ENCODE measurements around the gene ZBED4. TPM values are rescaled to one million over a fixed set of nuclear protein-coding genes. Genes with fewer than 3 reads are reported as not detected.

ZBED4 gene
- total and polyA plus RNA-seq, 2 experiments from 2014 or later, result 11.1 to 18.4 TPM

DNA sequence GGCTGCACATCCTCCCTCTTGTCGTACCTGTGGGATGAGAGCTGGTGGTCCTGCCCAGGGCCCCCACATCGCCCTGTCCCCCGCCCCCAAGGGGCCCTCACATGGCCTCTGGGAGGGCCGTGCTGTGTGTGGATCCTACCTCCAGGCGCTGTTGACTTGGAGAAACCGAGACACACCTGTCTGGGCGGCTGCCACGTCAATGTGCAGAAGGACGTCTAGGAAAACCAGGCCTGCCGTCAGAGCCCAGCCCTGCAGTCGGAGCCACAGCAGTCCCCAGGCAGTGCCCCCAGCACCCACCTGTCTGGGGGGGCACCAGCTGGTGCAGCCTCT lies 50.4 kb downstream of the ZBED4 start:
- peaks cover 4% of the 10 kb centered on the region for H3K36me3 ChIP-seq
- no peaks in the 10 kb centered on the region for H3K4me1 ChIP-seq (ENCODE audit: low read depth)
- no peaks in the 10 kb centered on the region for H3K9me3 ChIP-seq (ENCODE audit: low read depth)
- no peak overlapping the region for H3K27ac ChIP-seq
- no peaks in the 10 kb centered on the region for H3K27me3 ChIP-seq
- no peak for DNase-seq (ENCODE audit: low read depth in 1 of 2, low spot score in 1 of 2)
- TF ChIP-seq, protein P1, sequence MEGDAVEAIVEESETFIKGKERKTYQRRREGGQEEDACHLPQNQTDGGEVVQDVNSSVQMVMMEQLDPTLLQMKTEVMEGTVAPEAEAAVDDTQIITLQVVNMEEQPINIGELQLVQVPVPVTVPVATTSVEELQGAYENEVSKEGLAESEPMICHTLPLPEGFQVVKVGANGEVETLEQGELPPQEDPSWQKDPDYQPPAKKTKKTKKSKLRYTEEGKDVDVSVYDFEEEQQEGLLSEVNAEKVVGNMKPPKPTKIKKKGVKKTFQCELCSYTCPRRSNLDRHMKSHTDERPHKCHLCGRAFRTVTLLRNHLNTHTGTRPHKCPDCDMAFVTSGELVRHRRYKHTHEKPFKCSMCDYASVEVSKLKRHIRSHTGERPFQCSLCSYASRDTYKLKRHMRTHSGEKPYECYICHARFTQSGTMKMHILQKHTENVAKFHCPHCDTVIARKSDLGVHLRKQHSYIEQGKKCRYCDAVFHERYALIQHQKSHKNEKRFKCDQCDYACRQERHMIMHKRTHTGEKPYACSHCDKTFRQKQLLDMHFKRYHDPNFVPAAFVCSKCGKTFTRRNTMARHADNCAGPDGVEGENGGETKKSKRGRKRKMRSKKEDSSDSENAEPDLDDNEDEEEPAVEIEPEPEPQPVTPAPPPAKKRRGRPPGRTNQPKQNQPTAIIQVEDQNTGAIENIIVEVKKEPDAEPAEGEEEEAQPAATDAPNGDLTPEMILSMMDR (IDR thresholded peaks at IDR 0.05; ENCODE audit: low read depth, low read length), result no peak
- H3K4me3 ChIP-seq, result no peak overlapping the region

DNA sequence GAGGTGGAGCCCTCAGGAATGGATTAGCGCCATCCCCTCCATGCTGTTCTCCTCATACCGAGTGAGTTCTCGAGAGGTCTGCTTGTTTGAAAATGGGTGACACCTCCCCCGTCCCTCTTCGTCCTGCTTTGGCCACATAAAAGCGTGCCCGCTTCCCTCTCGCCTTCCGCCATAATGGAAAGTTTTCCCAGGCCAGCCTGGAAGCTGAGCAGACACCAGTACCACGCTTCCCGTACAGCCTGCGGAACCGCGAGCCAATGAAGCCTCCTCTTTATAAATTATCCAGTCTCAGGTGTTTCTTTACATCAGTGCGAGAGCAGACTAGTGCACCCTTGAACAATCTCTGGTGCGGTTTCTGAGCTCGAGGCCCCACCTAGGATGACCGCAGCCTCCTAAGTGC lies 51.8 kb downstream of the ZBED4 start:
- H3K4me1 ChIP-seq (ENCODE audit: low read depth), result no peaks in the 10 kb centered on the region

DNA sequence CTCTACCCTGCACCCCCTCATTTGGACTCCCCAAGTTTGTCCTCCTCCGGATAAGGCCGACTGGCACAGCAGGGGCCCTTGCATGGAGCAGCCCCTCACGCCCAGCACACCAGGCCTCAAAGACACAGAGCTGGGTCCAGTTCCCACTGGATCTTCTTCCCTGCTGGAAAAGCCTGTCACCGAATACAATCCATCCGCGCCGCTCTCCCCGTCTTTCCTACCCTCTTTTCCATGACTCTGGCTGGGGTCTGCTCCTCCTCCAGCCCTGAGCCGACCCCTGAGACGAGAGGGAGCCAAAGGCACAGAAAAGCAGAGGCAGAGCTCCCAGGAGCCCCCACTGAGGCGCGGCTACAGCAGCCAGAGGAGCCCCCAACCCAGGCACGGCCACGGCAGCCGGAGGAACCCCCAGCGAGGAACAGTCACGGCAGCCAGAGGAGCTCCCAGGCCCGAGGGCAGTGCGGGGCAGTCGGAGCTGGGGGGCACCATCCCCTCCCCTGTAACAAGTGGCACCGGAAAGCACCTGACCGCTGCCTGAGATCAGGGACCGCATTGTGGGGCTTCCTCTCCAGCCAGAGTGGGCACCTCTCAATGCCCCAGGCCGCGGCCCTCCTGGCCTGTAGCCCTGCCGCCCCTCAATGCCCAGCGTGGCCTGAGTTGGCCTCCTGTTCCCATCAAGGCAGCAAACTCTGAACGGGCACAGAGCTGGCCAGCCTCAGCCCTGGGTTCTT lies 52.6 kb downstream of the ZBED4 start:
- Histone ChIP-seq H3K27me3 (no peaks in the 10 kb centered on the region), H3K4me3 (no peak overlapping the region), H3K36me3 (peaks cover 4% of the 10 kb centered on the region), H3K4me1 (ENCODE audit: low read depth) (no peaks in the 10 kb centered on the region), H3K27ac (no peak overlapping the region), H3K9me3 (ENCODE audit: low read depth) (no peaks in the 10 kb centered on the region)
- TF ChIP-seq, protein P1 (IDR thresholded peaks at IDR 0.05; ENCODE audit: low read depth, low read length), result no peak
- no peak for DNase-seq (ENCODE audit: low read depth in 1 of 2, low spot score in 1 of 2)

More for the DNA sequence above, 51.8 kb downstream of the ZBED4 start:
- Histone ChIP-seq H3K4me3 (no peak overlapping the region), H3K36me3 (peaks cover 4% of the 10 kb centered on the region), H3K27ac (no peak overlapping the region), H3K27me3 (no peaks in the 10 kb centered on the region), H3K9me3 (ENCODE audit: low read depth) (no peaks in the 10 kb centered on the region)
- TF ChIP-seq, protein P1 (IDR thresholded peaks at IDR 0.05; ENCODE audit: low read depth, low read length), result no peak
- DNase-seq (ENCODE audit: low read depth in 1 of 2, low spot score in 1 of 2), result no peak

DNA sequence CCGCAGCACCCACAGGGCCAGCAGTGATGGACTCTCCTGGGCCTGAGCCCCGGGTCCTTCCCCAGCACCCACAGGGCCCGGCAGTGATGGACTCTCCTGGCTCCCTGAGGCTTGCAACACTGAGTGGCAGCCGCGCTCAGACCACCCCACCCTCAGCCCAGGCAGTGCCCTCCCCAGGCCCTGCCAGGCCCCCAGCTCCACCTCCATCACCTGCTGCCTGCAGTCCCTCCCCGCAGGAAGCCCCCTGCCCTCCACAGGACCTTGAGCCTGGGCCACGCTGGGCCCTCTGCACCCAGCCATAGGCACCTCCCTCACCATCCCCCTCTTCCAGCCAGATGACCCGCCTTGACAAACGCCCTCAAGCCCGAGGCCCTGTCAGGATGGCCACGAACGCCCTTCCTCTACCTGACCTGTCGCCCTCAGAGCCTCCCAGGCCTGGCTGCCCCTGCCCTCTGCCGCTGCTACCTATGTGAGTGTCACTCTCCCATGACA lies 53.2 kb downstream of the ZBED4 start:
- no peak overlapping the region for H3K4me3 ChIP-seq
- TF ChIP-seq, protein P1 (IDR thresholded peaks at IDR 0.05; ENCODE audit: low read depth, low read length), result no peak
- no peak for DNase-seq (ENCODE audit: low read depth in 1 of 2, low spot score in 1 of 2)
- peaks cover 4% of the 10 kb centered on the region for H3K36me3 ChIP-seq
- no peak overlapping the region for H3K27ac ChIP-seq
- H3K27me3 ChIP-seq, result no peaks in the 10 kb centered on the region
- H3K9me3 ChIP-seq (ENCODE audit: low read depth), result no peaks in the 10 kb centered on the region
- H3K4me1 ChIP-seq (ENCODE audit: low read depth), result no peaks in the 10 kb centered on the region

DNA sequence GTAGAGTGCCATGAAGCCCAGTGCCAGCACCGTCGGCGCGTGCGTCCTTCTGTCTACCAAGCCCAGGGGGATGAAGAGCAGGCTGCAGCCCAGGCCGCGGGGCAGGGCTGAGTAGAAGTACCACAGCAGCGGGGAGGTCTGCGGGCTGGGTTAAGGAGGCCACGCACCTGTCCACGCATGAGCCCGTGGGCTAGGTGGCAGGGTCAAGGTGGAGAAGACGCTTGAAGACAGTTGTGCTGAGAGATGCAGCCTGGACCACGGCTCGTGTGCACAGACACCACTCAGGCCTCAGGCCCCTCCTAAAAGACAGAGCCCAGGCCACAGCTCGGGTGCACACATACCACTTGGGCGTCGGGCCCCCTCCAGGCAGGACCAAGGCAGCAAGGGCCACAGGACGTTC lies 54.2 kb downstream of the ZBED4 start:
- TF ChIP-seq, protein P1 (IDR thresholded peaks at IDR 0.05; ENCODE audit: low read depth, low read length), result no peak
- Histone ChIP-seq H3K27me3 (no peaks in the 10 kb centered on the region), H3K9me3 (ENCODE audit: low read depth) (no peaks in the 10 kb centered on the region), H3K36me3 (peaks cover 8% of the 10 kb centered on the region), H3K27ac (no peak overlapping the region), H3K4me1 (ENCODE audit: low read depth) (no peaks in the 10 kb centered on the region), H3K4me3 (no peak overlapping the region)
- DNase-seq (ENCODE audit: low read depth in 1 of 2, low spot score in 1 of 2), result no peak

All from cardiac muscle cell (in vitro differentiated cells and primary cell).